ENCODE data around the gene BRD1.

DNA sequence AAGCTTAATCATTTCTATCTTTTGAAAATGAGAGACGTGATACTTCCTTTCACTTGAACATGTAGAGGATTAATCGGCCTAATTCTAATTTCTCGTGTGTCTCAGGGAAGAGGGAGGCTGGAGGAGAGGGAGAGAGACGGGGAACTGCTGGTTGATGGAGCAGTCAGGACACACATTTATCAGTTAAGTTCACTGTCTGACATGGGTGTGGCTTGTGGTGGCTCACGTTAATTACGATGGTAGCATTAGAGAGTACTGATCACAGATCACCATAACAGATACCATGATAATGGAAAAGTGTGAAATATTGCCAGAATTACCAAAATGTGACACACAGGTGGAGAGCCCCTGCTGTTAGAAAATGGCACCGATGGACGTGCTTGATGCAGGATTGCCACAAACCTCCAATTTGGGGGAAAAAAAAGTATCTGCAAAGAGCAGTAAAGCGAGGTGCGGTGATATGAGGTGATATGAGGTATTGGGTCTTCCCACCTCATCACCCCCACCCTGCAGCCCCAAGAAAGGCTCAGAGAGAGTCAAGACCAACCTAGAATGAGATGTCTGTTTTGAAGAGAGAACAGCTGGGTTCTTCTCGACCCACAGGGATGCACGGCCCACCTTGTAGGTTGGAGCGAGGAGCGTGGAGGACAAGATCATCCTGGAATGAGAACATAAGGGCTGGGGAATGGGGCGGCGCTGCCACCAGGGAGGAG lies 45.7 kb upstream of the BRD1 start:
- no peak for TF ChIP-seq POLR2A (IDR thresholded peaks at IDR 0.05)
- TF ChIP-seq, protein P1, sequence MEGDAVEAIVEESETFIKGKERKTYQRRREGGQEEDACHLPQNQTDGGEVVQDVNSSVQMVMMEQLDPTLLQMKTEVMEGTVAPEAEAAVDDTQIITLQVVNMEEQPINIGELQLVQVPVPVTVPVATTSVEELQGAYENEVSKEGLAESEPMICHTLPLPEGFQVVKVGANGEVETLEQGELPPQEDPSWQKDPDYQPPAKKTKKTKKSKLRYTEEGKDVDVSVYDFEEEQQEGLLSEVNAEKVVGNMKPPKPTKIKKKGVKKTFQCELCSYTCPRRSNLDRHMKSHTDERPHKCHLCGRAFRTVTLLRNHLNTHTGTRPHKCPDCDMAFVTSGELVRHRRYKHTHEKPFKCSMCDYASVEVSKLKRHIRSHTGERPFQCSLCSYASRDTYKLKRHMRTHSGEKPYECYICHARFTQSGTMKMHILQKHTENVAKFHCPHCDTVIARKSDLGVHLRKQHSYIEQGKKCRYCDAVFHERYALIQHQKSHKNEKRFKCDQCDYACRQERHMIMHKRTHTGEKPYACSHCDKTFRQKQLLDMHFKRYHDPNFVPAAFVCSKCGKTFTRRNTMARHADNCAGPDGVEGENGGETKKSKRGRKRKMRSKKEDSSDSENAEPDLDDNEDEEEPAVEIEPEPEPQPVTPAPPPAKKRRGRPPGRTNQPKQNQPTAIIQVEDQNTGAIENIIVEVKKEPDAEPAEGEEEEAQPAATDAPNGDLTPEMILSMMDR (IDR thresholded peaks at IDR 0.05) = no peak
